ENCODE results near the gene POLR1C. TPM values are rescaled to one million over a fixed set of nuclear protein-coding genes. Genes with fewer than 3 reads are reported as not detected.
A peak's percentile ranks its signal among the peaks of the same experiment; 100 is the strongest.

Gene POLR1C
- total RNA-seq, 3 donors from 2014 or later: 27.5 to 29.8 (median 27.9) TPM

- peak; percentile 68 for ATAC-seq
These were observed 10.0 kb upstream of the POLR1C start for GRCh38 chr6:43506667-43507471.

DNA sequence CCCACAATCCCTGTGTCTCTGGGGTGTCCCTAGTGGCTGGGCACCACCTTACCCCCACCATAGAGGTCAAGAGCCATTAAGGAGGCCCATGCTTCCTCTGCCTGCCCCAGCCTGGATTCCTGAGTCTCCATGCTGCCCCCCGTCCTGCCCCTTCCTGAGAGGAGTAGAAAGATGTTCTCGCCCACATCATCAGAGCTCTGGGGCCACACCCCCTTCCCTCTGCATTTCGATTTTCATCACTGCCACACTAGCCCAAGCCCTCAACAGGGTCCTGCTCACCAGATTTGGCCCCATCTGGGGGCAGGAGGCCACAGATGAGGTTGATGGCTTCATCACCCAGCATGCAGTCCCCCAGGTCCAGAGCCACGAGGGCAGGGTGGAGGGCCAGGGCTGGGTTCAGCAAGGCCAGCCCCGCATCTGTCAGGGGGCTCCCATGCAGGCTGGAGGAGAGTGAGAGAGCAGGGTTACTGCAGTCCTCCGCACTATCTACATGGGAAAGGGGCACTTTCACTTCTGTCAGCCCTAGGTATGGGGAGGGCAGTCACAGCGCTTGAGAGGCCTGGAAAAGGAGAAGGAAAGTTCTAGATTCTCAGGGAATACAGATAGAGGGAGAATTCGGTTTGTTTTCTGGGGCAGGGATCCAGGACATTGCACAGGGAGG is 8.3 kb upstream of the POLR1C start:
- no peak overlapping the region for H3K4me3 ChIP-seq
- intact Hi-C loops (cut with DNase I, micrococcal nuclease): loop anchor here (5.0 to 10.0 kb wide), 3 partner anchors 54 to 124 kb away; partner anchors contain the start of gene DLK2 (in 1 of the 2)
- H3K36me3 ChIP-seq (ENCODE audit: low read depth): no peaks in the 10 kb centered on the region
- peaks cover 17% of the 10 kb centered on the region for H3K4me1 ChIP-seq (ENCODE audit: low read depth)
- ATAC-seq (no peak), DNase-seq (no peak)
- no peaks in the 10 kb centered on the region for H3K9me3 ChIP-seq
- TF ChIP-seq CTCF (IDR thresholded peaks at IDR 0.05): no peak

More at GRCh38 chr6:43506667-43507471, 10.0 kb upstream of the POLR1C start:
- peak in 2 of 3 donors; percentile 79 to 92 for DNase-seq
- H3K9me3 ChIP-seq: no peaks in the 10 kb centered on the region
- no peak overlapping the region for H3K4me3 ChIP-seq
- H3K4me1 ChIP-seq (ENCODE audit: low read depth): peaks cover 17% of the 10 kb centered on the region
- intact Hi-C loops (cut with DNase I, micrococcal nuclease): loop anchor here (5.0 to 10.0 kb wide), 3 partner anchors 52 to 122 kb away; partner anchors contain the start of gene DLK2 (in 1 of the 2)
- H3K36me3 ChIP-seq (ENCODE audit: low read depth): no peaks in the 10 kb centered on the region
- TF ChIP-seq CTCF (IDR thresholded peaks at IDR 0.05): peak; percentile 97

DNA sequence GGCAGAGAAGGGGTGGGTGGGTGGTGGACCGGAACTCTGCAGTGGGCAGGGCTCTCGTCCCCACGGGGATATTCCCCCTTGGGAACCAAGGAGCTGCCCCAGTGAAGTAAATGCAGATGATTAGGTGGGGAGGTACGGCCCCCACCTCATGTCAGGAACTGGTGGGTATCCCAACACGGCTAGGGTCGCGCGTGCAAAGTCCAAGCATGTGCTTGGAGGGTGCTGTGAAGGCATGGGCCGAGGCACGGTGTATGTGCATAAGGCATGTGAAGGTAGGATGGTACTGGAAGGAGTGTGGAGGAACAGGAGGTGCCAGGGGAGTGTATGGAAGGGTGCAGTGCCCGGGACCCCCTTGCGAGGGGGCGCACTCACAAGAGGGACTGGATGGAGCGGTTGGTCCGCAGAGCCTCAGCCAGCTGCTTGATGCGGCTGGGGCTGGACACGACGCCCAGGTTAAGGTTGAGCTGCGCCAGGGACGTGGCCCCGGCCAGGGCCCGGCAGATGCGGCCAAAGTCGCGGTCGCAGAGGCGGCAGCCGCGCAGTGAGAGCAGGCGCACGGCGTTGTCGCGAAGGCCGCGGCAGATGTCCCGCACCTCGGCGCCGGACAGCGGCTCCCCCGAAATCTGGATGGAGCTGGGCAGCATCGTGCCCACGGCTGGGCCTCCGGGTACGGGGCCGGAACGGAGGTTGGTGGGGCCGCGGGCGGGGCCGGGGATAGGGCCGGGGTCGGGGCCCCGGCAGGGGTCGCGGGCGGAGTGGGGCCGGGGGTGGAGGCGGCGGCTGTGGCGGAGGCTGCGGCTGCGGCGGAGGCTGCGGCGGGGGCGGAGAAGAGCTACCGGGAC is 7.5 kb upstream of the POLR1C start:
- Histone ChIP-seq H3K4me3 (peak overlapping the region; percentile 20), H3K9me3 (no peaks in the 10 kb centered on the region), H3K4me1 (ENCODE audit: low read depth) (peaks cover 17% of the 10 kb centered on the region), H3K36me3 (ENCODE audit: low read depth) (no peaks in the 10 kb centered on the region)
- DNase-seq (no peak), ATAC-seq (no peak)
- TF ChIP-seq CTCF (IDR thresholded peaks at IDR 0.05): no peak
- intact Hi-C loops (cut with DNase I, micrococcal nuclease): loop anchor here (5.0 to 10.0 kb wide), 3 partner anchors 55 to 125 kb away; partner anchors contain the start of gene DLK2 (in 1 of the 2)

GRCh38 chr6:43509984-43510826 is 6.7 kb upstream of the POLR1C start, which contains the start of gene LRRC73:
TSS of gene LRRC73 (minus strand) at chr6:43510346. CDS start at chr6:43509785, 561 bp downstream.
- DNase-seq (peak; percentile 88 to 94 (median 89)), ATAC-seq (peak; percentile 88)
- no peaks in the 10 kb centered on the region for H3K36me3 ChIP-seq (ENCODE audit: low read depth)
- no peaks in the 10 kb centered on the region for H3K9me3 ChIP-seq
- peak within 1 kb of the TSS; percentile 20 for H3K4me3 ChIP-seq
- TF ChIP-seq CTCF (IDR thresholded peaks at IDR 0.05): no peak
- intact Hi-C loops (cut with DNase I, micrococcal nuclease): loop anchor here (5.0 to 10.0 kb wide), 3 partner anchors 55 to 125 kb away; partner anchors contain the start of gene DLK2 (in 1 of the 2)
- H3K4me1 ChIP-seq (ENCODE audit: low read depth): peaks cover 24% of the 10 kb centered on the region

Data from mucosa of descending colon (tissue), 3 donors.